Lung (tissue), 12 donors: Measurements from ENCODE around the gene RASL10B. TPM values are rescaled to one million over a fixed set of nuclear protein-coding genes. Genes with fewer than 3 reads are reported as not detected.

ENCODE experiments used
- ATAC-seq: fragments of 200-7000 bp; cut with Tn5 transposase; one replicate; pipeline ENCODE4 v1.9.1; 2020; ENCODE audit warnings: moderate number of reproducible peaks; ENCODE audit not compliant: insufficient read depth, low FRiP score
- DNase-seq, 3 donors: peaks; one replicate each; pipeline ENCODE4 v3.0.0-alpha.2; 2013 to 2017
- H3K27ac ChIP-seq, 2 donors: one replicate each; pipeline ENCODE4 v1.5.1; 2013; ENCODE audit warnings: mild to moderate bottlenecking in 2 of 2, moderate library complexity in 2 of 2, control low read depth in 1 of 2, inconsistent platforms in 1 of 2, low read depth in 1 of 2, low read length in 1 of 2
- H3K27me3 ChIP-seq, 3 donors: one replicate each; pipeline ENCODE4 v1.5.1; 2013; ENCODE audit warnings: low read length in 2 of 3; ENCODE audit not compliant: control insufficient read depth in 3 of 3, insufficient read depth in 3 of 3
- H3K36me3 ChIP-seq, 4 donors: one replicate each; pipeline ENCODE4 v1.5.1; 2013; ENCODE audit warnings: low read length in 4 of 4, mild to moderate bottlenecking in 1 of 4, moderate library complexity in 1 of 4; ENCODE audit not compliant: control insufficient read depth in 4 of 4, insufficient read depth in 4 of 4
- H3K4me1 ChIP-seq, 5 donors: one replicate each; pipeline ENCODE4 v1.5.1; 2013; ENCODE audit warnings: low read length in 5 of 5, mild to moderate bottlenecking in 2 of 5, moderate library complexity in 1 of 5; ENCODE audit not compliant: control insufficient read depth in 5 of 5, insufficient read depth in 5 of 5
- H3K4me3 ChIP-seq: one replicate; pipeline ENCODE4 v1.5.1; 2013; ENCODE audit warnings: mild to moderate bottlenecking, control low read depth, moderate library complexity
- H3K9ac ChIP-seq, 2 donors: one replicate each; pipeline ENCODE4 v1.5.1; 2013; ENCODE audit warnings: low read length in 2 of 2, control low read depth in 1 of 2; ENCODE audit not compliant: insufficient read depth in 1 of 2
- H3K9me3 ChIP-seq, 4 donors: one replicate each; pipeline ENCODE4 v1.5.1; 2013; ENCODE audit warnings: low read length in 3 of 4, mild to moderate bottlenecking in 1 of 4, moderate library complexity in 1 of 4; ENCODE audit not compliant: control insufficient read depth in 4 of 4, insufficient read depth in 3 of 4
- whole genome bisulfite sequencing, 2 donors: extraction: QIAGEN DNeasy Blood & Tissue Kit; methylation state at CpG; one replicate each; pipeline ENCODE4 v1.1.7; 2013; 5-methylcytosine and 5-hydroxymethylcytosine counted together
- polyA plus RNA-seq, 2 donors: library from polyadenylated mRNA; stranded (reverse); fragments of 200-250 nt; gene quantifications; one replicate each; pipeline ENCODE4 v1.2.1, GENCODE V29; 2013
- total RNA-seq, 2 donors: library from RNA; depleted of rRNA in 1 of 2; stranded (reverse); fragments of >200 nt in 1 of 2; gene quantifications; one replicate each; pipeline ENCODE4 v1.2.1, GENCODE V29; 2014 to 2021
- TF ChIP-seq, protein P1 (sequence below): IDR thresholded peaks from 2 replicates; pipeline ENCODE4 v1.5.1; 2012; ENCODE audit warnings: mild to moderate bottlenecking; ENCODE audit errors: control extremely low read depth, extremely low read depth
- donor health status: control.
- donor health status: control.
- donor health status: Bipolar disorder and iron deficiency.
- donor health status: healthy.
- donor health status: DM: yes; HTN: yes; CAD: no.

Gene RASL10B
- total and polyA plus RNA-seq, 4 donors, result 0.57 to 1.00 (median 0.80) TPM; not detected in 1

DNA sequence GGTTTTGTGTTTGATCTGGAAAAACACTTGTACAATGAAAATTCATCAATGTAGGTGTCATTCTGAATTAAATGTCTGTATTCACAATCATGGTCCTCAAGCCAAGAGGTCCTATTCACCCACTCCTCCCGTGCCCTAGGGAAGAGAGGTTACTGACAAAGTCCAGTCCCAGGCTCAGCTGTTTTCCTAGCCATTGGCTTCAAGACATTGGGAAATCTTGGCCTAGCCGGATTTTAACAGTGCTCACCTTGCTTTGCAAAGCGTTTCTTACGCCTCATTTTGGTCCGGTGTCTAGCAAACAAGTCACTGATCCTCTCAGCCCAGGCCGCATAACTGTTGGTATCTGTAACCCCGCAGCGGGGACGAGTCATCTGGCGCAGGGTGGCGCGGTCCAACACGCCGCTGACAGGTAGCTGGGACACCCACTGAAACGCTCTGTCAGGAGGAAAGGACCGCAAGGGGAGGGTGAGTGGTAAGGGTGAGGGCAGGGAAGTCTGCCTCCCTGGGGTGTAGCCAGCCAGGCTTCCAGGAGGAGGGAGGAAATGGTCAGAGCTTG is 47.3 kb downstream of the RASL10B start:
- Histone ChIP-seq H3K9ac (no peak overlapping the region), H3K27ac (peak overlapping the region in 1 of 2 donors; percentile 75), H3K9me3 (no peaks in the 10 kb centered on the region), H3K27me3 (peaks cover 0 to 2% (median 0%) of the 10 kb centered on the region in 3 donors), H3K36me3 (no peaks in the 10 kb centered on the region), H3K4me3 (no peak overlapping the region), H3K4me1 (peaks cover 0 to 30% (median 17%) of the 10 kb centered on the region in 5 donors)
- DNase-seq, result no peak
- WGBS, 2 donors, result 86 to 88% methylated on average over 16 of the region's 16 CpGs
- TF ChIP-seq, protein P1, sequence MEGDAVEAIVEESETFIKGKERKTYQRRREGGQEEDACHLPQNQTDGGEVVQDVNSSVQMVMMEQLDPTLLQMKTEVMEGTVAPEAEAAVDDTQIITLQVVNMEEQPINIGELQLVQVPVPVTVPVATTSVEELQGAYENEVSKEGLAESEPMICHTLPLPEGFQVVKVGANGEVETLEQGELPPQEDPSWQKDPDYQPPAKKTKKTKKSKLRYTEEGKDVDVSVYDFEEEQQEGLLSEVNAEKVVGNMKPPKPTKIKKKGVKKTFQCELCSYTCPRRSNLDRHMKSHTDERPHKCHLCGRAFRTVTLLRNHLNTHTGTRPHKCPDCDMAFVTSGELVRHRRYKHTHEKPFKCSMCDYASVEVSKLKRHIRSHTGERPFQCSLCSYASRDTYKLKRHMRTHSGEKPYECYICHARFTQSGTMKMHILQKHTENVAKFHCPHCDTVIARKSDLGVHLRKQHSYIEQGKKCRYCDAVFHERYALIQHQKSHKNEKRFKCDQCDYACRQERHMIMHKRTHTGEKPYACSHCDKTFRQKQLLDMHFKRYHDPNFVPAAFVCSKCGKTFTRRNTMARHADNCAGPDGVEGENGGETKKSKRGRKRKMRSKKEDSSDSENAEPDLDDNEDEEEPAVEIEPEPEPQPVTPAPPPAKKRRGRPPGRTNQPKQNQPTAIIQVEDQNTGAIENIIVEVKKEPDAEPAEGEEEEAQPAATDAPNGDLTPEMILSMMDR, result no peak
- no peak for ATAC-seq

- Histone ChIP-seq H3K27ac (no peak overlapping the region), H3K4me1 (peaks cover 0 to 23% (median 9%) of the 10 kb centered on the region in 5 donors), H3K9me3 (no peaks in the 10 kb centered on the region), H3K9ac (no peak overlapping the region), H3K27me3 (peaks cover 0 to 2% (median 0%) of the 10 kb centered on the region in 3 donors), H3K4me3 (no peak overlapping the region), H3K36me3 (no peaks in the 10 kb centered on the region)
- ATAC-seq (no peak), DNase-seq (no peak)
- TF ChIP-seq, protein P1, result no peak
- WGBS, 2 donors, result 77 to 83% methylated on average over 3 of the region's 3 CpGs
Observed at GRCh38 chr17:35780950-35781349, 49.5 kb downstream of the RASL10B start.

DNA sequence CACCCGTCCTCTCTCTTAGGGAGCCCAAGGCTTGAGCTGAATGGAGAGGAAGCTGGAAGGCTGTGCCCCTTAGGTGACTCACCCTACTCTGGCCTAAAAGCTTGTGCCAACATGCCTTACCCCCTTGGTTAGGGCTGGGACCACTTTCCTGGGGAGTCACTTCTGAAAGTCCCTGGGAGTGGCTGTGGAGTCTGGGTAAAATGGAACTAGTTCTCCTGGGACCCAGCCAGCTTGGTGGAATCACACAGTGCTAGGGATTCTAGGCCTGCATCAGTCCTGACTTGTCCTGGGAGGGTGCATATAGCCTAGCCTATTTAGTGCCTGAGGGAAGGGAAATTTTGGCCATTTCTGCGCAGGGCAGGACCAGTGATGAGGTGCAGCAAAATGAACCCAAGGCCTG is 53.5 kb downstream of the RASL10B start:
- ATAC-seq (no peak), DNase-seq (no peak)
- no peaks in the 10 kb centered on the region for H3K9me3 ChIP-seq
- TF ChIP-seq, protein P1, result no peak
- H3K36me3 ChIP-seq, result no peaks in the 10 kb centered on the region
- H3K27me3 ChIP-seq, result no peaks in the 10 kb centered on the region
- H3K4me3 ChIP-seq, result no peak overlapping the region
- WGBS, 2 donors, result 75 to 77% methylated on average over 2 of the region's 2 CpGs
- H3K27ac ChIP-seq, result peak overlapping the region in 1 of 2 donors; percentile 80
- peaks cover 0 to 17% (median 7%) of the 10 kb centered on the region in 5 donors for H3K4me1 ChIP-seq
- no peak overlapping the region for H3K9ac ChIP-seq
